ENCODE results near the gene DLG2.
A peak's percentile ranks its signal among the peaks of the same experiment; 100 is the strongest.
"Not testable (repeated sequence)": the region's sequence is repeated elsewhere in the genome, so short reads cannot be mapped to it uniquely, and the experiment has no call there.

DLG2 gene

GRCh38 chr11:85627332-85627997 is at the start of gene DLG2:
Gene DLG2 (minus strand): TSS chr11:85627344.
- Histone ChIP-seq H3K9me3 (ENCODE audit: control insufficient read depth, insufficient read depth, low read depth, low read length) (no peaks in the 10 kb centered on the region), H3K4me3 (ENCODE audit: low read depth, low read length) (peak within 1 kb of the TSS; percentile 85), H3K4me1 (ENCODE audit: control insufficient read depth, insufficient read depth, low read length) (peaks cover 23% of the 10 kb centered on the region), H3K36me3 (ENCODE audit: control insufficient read depth, insufficient read depth, low read length) (peaks cover 15% of the 10 kb centered on the region), H3K27me3 (ENCODE audit: control insufficient read depth, insufficient read depth, low read length) (no peaks in the 10 kb centered on the region), H3K9ac (ENCODE audit: low read length) (peak within 1 kb of the TSS; percentile 86), H3K27ac (ENCODE audit: low read depth, low read length) (no peak within 1 kb of the TSS)

GRCh38 chr11:85673393-85673792 is 46.2 kb upstream of the DLG2 start:
- Histone ChIP-seq H3K27me3 (ENCODE audit: control insufficient read depth, insufficient read depth, low read length) (peaks cover 8% of the 10 kb centered on the region; the same call in 1 of the 2 replicates), H3K9me3 (ENCODE audit: control insufficient read depth, insufficient read depth, low read depth, low read length) (peaks cover 28% of the 10 kb centered on the region), H3K27ac (ENCODE audit: low read depth, low read length) (no peak overlapping the region), H3K4me3 (ENCODE audit: low read depth, low read length) (no peak overlapping the region), H3K36me3 (ENCODE audit: control insufficient read depth, insufficient read depth, low read length) (no peaks in the 10 kb centered on the region), H3K9ac (ENCODE audit: low read length) (no peak overlapping the region), H3K4me1 (ENCODE audit: control insufficient read depth, insufficient read depth, low read length) (no peaks in the 10 kb centered on the region)

GRCh38 chr11:85672105-85672902 is 45.2 kb upstream of the DLG2 start:
- H3K4me3 ChIP-seq (ENCODE audit: low read depth, low read length), result no peak overlapping the region
- no peaks in the 10 kb centered on the region for H3K4me1 ChIP-seq (ENCODE audit: control insufficient read depth, insufficient read depth, low read length)
- peaks cover 28% of the 10 kb centered on the region for H3K9me3 ChIP-seq (ENCODE audit: control insufficient read depth, insufficient read depth, low read depth, low read length)
- H3K9ac ChIP-seq (ENCODE audit: low read length), result no peak overlapping the region
- peaks cover 8% of the 10 kb centered on the region; the same call in 1 of the 2 replicates for H3K27me3 ChIP-seq (ENCODE audit: control insufficient read depth, insufficient read depth, low read length)
- no peaks in the 10 kb centered on the region for H3K36me3 ChIP-seq (ENCODE audit: control insufficient read depth, insufficient read depth, low read length)
- no peak overlapping the region for H3K27ac ChIP-seq (ENCODE audit: low read depth, low read length)

- H3K27ac ChIP-seq (ENCODE audit: low read depth, low read length); H3K27me3 ChIP-seq (ENCODE audit: control insufficient read depth, insufficient read depth, low read length); H3K4me1 ChIP-seq (ENCODE audit: control insufficient read depth, insufficient read depth, low read length); H3K9ac ChIP-seq (ENCODE audit: low read length); H3K36me3 ChIP-seq (ENCODE audit: control insufficient read depth, insufficient read depth, low read length); H3K4me3 ChIP-seq (ENCODE audit: low read depth, low read length): not testable (repeated sequence)
- peaks cover 28% of the 10 kb centered on the region for H3K9me3 ChIP-seq (ENCODE audit: control insufficient read depth, insufficient read depth, low read depth, low read length)
Observed at GRCh38 chr11:85670949-85671663, 44.0 kb upstream of the DLG2 start.

GRCh38 chr11:85668157-85668556 is 41.0 kb upstream of the DLG2 start:
- H3K27me3 ChIP-seq (ENCODE audit: control insufficient read depth, insufficient read depth, low read length), result no peaks in the 10 kb centered on the region
- H3K9me3 ChIP-seq (ENCODE audit: control insufficient read depth, insufficient read depth, low read depth, low read length), result peaks cover 21% of the 10 kb centered on the region
- H3K4me1 ChIP-seq (ENCODE audit: control insufficient read depth, insufficient read depth, low read length), result peaks cover 7% of the 10 kb centered on the region
- peaks cover 8% of the 10 kb centered on the region for H3K36me3 ChIP-seq (ENCODE audit: control insufficient read depth, insufficient read depth, low read length)
- H3K27ac ChIP-seq (ENCODE audit: low read depth, low read length), result no peak overlapping the region
- H3K4me3 ChIP-seq (ENCODE audit: low read depth, low read length), result no peak overlapping the region
- H3K9ac ChIP-seq (ENCODE audit: low read length), result no peak overlapping the region

- H3K4me3 ChIP-seq (ENCODE audit: low read depth, low read length), result no peak overlapping the region
- no peaks in the 10 kb centered on the region for H3K27me3 ChIP-seq (ENCODE audit: control insufficient read depth, insufficient read depth, low read length)
- H3K27ac ChIP-seq (ENCODE audit: low read depth, low read length), result no peak overlapping the region
- no peak overlapping the region for H3K9ac ChIP-seq (ENCODE audit: low read length)
- peaks cover 7% of the 10 kb centered on the region for H3K4me1 ChIP-seq (ENCODE audit: control insufficient read depth, insufficient read depth, low read length)
- peaks cover 12% of the 10 kb centered on the region for H3K9me3 ChIP-seq (ENCODE audit: control insufficient read depth, insufficient read depth, low read depth, low read length)
- H3K36me3 ChIP-seq (ENCODE audit: control insufficient read depth, insufficient read depth, low read length), result peaks cover 20% of the 10 kb centered on the region
Observed at GRCh38 chr11:85666687-85667086, 39.5 kb upstream of the DLG2 start.

- Histone ChIP-seq H3K4me3 (ENCODE audit: low read depth, low read length) (no peak overlapping the region), H3K9ac (ENCODE audit: low read length) (no peak overlapping the region), H3K4me1 (ENCODE audit: control insufficient read depth, insufficient read depth, low read length) (peaks cover 14% of the 10 kb centered on the region), H3K27ac (ENCODE audit: low read depth, low read length) (no peak overlapping the region), H3K36me3 (ENCODE audit: control insufficient read depth, insufficient read depth, low read length) (peaks cover 28% of the 10 kb centered on the region), H3K9me3 (ENCODE audit: control insufficient read depth, insufficient read depth, low read depth, low read length) (peaks cover 3% of the 10 kb centered on the region; the same call in 1 of the 2 replicates), H3K27me3 (ENCODE audit: control insufficient read depth, insufficient read depth, low read length) (no peaks in the 10 kb centered on the region)
Observed at GRCh38 chr11:85665733-85666132, 38.6 kb upstream of the DLG2 start.

- no peaks in the 10 kb centered on the region for H3K9me3 ChIP-seq (ENCODE audit: control insufficient read depth, insufficient read depth, low read depth, low read length)
- peaks cover 14% of the 10 kb centered on the region for H3K4me1 ChIP-seq (ENCODE audit: control insufficient read depth, insufficient read depth, low read length)
- peak within 1 kb of the TSS; percentile 98 for H3K27ac ChIP-seq (ENCODE audit: low read depth, low read length)
Observed at GRCh38 chr11:85664615-85665481, 37.7 kb upstream of the DLG2 start, which contains the start of gene CREBZF. Gene CREBZF (minus strand): TSS chr11:85665129. CDS start chr11:85664875, 254 bp downstream.

GRCh38 chr11:85663753-85664614 is 36.8 kb upstream of the DLG2 start:
- H3K4me3 ChIP-seq (ENCODE audit: low read depth, low read length), result peak overlapping the region; percentile 93
- H3K36me3 ChIP-seq (ENCODE audit: control insufficient read depth, insufficient read depth, low read length), result peaks cover 46% of the 10 kb centered on the region
- peak overlapping the region; percentile 98 for H3K27ac ChIP-seq (ENCODE audit: low read depth, low read length)
- no peaks in the 10 kb centered on the region for H3K9me3 ChIP-seq (ENCODE audit: control insufficient read depth, insufficient read depth, low read depth, low read length)
- H3K27me3 ChIP-seq (ENCODE audit: control insufficient read depth, insufficient read depth, low read length), result no peaks in the 10 kb centered on the region
- peak overlapping the region; percentile 94 for H3K9ac ChIP-seq (ENCODE audit: low read length)
- peaks cover 14% of the 10 kb centered on the region for H3K4me1 ChIP-seq (ENCODE audit: control insufficient read depth, insufficient read depth, low read length)

More at GRCh38 chr11:85664615-85665481, 37.7 kb upstream of the DLG2 start, which contains the start of gene CREBZF:
- H3K36me3 ChIP-seq (ENCODE audit: control insufficient read depth, insufficient read depth, low read length), result peaks cover 37% of the 10 kb centered on the region
- H3K27me3 ChIP-seq (ENCODE audit: control insufficient read depth, insufficient read depth, low read length), result no peaks in the 10 kb centered on the region
- H3K9ac ChIP-seq (ENCODE audit: low read length), result peak within 1 kb of the TSS; percentile 94
- peak within 1 kb of the TSS; percentile 93 for H3K4me3 ChIP-seq (ENCODE audit: low read depth, low read length)

Measured in HUES6 (cell line).